Esophagus muscularis mucosa (tissue), 3 donors: ENCODE data around the gene TGFBR1.

Experiments used
- POLR2A ChIP-seq: fragments of 450-650 bp; IDR thresholded peaks from one replicate; pipeline ENCODE4 v1.6.1; 2017; ENCODE audit warnings: antibody characterized with exemption, moderate library complexity, mild to moderate bottlenecking, low read depth
- POLR2AphosphoS5 ChIP-seq, 2 donors: sonication (generic); formaldehyde crosslinking; IDR thresholded peaks; one replicate each; pipeline ENCODE4 v1.6.1; 2017; ENCODE audit warnings: antibody characterized with exemption in 2 of 2
- TF ChIP-seq, protein P1 (sequence below), 3 experiments: fragments of 200-600 bp in 2 of 3; fragments of 450-650 bp in 1 of 3; sonication (generic) in 2 of 3; IDR thresholded peaks; one replicate each; pipeline ENCODE4 v1.5.1; 2017 to 2019; ENCODE audit warnings: antibody characterized with exemption in 3 of 3, mild to moderate bottlenecking in 2 of 3, moderate library complexity in 1 of 3

DNA sequence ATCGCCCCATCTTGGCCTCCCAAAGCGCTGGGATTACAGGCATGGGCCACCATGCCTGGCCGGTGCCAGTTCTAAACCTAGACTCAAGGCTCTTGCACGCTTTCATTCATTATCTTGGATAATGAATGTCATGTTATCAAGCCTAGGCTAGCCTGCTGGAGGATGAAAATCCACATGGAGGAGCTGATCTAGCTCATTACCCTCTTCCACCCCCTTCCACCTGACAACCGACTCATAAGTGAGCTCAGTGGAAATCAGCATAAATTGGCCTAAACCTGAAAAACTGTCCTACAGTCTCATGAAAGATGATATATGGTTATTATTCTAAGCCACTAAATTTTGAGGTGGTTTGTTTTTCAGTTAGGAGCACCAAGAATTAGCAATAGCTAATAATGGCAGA is 3.6 kb upstream of the TGFBR1 start:
- TF ChIP-seq POLR2AphosphoS5 (IDR thresholded peaks at IDR 0.05) (no peak), POLR2A (no peak)
- TF ChIP-seq, protein P1, sequence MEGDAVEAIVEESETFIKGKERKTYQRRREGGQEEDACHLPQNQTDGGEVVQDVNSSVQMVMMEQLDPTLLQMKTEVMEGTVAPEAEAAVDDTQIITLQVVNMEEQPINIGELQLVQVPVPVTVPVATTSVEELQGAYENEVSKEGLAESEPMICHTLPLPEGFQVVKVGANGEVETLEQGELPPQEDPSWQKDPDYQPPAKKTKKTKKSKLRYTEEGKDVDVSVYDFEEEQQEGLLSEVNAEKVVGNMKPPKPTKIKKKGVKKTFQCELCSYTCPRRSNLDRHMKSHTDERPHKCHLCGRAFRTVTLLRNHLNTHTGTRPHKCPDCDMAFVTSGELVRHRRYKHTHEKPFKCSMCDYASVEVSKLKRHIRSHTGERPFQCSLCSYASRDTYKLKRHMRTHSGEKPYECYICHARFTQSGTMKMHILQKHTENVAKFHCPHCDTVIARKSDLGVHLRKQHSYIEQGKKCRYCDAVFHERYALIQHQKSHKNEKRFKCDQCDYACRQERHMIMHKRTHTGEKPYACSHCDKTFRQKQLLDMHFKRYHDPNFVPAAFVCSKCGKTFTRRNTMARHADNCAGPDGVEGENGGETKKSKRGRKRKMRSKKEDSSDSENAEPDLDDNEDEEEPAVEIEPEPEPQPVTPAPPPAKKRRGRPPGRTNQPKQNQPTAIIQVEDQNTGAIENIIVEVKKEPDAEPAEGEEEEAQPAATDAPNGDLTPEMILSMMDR (IDR thresholded peaks at IDR 0.05): no peak
